IPS-NIHi7 (cell line): ENCODE results near the gene MAGT1.
"Not testable (repeated sequence)": the region's sequence is repeated elsewhere in the genome, so short reads cannot be mapped to it uniquely, and the experiment has no call there.

Source experiments
- DNase-seq: peaks from one replicate; pipeline ENCODE4 v3.0.0; 2012; ENCODE audit warnings: mixed read lengths; ENCODE audit errors: extremely low spot score

MAGT1 gene

GRCh38 chrX:77875372-77875771 is 19.9 kb downstream of the MAGT1 start:
- DNase-seq = no peak

DNA sequence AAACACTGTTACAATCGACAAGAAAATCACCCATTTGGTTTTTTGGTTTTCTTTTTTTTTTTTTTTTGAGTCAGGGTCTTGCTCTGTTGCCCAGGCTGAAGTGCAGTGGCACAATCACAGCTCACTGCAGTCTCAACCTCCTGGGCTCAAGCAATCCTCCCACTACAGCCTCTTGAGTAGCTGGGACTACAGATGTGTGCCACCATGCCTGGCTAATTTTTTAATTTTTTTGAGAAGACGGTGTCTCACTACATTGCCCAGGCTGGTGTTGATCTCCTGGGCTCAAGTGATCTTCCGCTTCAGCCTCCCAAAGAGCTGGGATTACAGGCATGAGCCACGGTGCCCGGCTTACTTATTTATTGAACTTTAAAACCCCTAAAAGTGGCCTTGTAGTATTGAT is 63.7 kb downstream of the MAGT1 start:
- not testable (repeated sequence) for DNase-seq

DNA sequence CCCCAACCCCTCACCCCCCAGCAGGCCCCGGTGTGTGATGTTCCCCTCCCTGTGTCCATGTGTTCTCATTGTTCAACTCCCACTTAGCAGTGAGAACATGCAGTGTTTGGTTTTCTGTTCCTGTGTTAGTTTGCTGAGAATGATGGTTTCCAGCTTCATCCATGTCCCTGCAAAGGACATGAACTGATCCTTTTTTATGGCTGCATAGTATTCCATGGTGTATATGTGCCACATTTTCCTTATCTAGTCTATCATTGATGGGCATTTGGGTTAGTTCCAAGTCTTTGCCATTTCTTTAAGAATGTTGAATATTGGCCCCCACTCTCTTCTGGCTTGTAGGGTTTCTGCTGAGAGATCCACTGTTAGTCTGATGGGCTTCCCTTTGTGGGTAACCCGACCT is 73.2 kb downstream of the MAGT1 start:
- DNase-seq = not testable (repeated sequence)

DNA sequence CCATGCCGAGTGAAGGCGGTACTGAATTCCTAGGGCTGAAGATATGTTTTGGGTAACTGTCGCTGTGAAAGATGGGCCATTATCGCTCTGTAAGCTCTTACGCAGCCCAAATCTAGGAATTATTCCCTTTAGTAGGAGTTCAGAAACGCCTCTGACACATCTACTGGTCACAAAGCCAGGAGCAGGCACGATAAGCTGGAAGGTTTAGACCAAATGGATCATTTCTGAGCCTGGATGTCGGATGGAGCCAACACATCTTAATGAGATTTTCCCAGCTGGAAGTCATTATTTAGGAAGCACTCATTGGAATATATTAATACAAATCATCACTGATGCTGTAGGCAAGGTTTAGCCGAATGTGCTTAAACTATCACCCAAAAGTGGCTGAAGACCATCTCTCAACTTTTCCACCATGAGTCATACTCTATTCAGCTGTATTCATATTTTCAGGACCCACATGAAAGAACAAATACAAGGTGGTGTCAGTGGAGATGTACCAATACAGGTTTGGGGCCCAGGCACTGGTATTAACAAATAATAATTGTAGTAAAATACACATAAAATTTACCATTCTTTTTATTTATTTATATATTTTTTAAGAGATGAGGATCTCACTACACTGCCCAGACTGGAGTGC is 75.0 kb downstream of the MAGT1 start:
- DNase-seq = no peak

DNA sequence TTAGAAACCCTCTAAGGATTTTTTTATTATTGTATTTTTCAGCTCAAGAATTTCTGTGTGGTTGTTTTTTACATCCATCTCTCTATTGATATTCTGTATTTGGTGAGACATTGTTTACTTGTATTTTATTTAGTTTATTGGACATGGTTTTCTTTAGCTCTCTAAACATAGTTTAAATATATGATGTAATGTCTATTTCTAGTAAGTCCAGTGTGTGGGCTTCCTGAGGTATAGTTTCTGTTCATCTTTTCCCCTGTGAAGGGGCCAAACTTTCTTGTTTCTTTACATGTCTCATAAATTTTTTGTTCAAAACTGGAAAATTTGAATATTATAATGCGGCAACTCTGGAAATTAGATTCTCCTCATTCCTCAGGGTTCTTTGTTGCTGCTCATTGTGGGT is 81.0 kb downstream of the MAGT1 start:
- no peak for DNase-seq

DNA sequence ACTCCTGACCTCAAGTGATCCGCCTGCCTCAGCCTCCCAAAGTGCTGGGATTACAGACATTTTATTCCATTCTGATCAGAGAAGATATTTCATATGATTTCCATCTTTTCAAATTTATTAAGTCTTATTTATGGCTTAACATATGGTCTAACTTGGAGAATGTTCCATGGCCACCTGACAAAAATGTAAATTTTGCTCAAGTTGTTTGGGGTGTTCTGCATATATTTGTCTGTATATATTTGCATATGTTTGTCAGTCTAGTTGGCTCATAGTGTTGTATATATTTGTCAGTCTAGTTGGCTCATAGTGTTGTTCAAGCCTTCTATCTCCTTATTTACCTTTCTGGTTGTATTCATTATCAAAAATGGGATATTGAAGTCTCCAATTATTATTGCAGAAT is 93.0 kb downstream of the MAGT1 start:
- DNase-seq = no peak

GRCh38 chrX:77795124-77795523 is 100.1 kb downstream of the MAGT1 start:
- no peak for DNase-seq

DNA sequence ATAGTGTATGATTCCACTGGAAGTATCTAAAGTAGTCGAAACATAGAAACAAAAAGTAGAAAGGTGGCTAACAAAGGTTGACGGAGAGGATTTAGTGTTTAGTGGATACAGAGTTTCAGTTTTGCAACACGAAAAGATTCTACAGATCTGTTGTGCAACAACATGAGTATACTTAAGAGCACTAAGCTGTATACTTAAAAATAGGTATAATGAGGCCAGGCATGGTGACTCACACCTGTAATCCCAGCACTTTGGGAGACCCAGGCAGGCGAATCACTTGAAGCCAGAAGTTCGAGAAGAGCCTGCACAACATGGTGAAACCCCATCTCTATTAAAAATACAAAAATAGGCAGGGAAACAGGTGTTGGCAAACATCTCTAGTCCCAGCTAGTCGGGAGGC is 101.3 kb downstream of the MAGT1 start:
- no peak for DNase-seq

GRCh38 chrX:77788050-77788449 is 107.2 kb downstream of the MAGT1 start:
- no peak for DNase-seq

DNA sequence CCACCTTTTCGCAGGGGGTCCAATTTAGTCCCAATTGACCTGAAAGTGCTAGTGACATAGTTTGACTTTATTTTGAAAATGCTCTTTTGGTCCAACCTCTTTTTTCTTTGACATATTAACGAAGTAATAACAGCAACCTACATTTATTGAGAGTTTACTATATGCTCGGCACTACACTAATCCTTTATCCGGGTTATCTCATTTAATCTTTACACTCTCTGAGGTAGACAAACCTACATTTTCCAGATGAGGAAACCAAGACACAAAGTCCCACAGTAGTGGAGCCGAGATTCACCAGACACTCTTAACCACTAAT is 108.9 kb downstream of the MAGT1 start:
- no peak for DNase-seq

DNA sequence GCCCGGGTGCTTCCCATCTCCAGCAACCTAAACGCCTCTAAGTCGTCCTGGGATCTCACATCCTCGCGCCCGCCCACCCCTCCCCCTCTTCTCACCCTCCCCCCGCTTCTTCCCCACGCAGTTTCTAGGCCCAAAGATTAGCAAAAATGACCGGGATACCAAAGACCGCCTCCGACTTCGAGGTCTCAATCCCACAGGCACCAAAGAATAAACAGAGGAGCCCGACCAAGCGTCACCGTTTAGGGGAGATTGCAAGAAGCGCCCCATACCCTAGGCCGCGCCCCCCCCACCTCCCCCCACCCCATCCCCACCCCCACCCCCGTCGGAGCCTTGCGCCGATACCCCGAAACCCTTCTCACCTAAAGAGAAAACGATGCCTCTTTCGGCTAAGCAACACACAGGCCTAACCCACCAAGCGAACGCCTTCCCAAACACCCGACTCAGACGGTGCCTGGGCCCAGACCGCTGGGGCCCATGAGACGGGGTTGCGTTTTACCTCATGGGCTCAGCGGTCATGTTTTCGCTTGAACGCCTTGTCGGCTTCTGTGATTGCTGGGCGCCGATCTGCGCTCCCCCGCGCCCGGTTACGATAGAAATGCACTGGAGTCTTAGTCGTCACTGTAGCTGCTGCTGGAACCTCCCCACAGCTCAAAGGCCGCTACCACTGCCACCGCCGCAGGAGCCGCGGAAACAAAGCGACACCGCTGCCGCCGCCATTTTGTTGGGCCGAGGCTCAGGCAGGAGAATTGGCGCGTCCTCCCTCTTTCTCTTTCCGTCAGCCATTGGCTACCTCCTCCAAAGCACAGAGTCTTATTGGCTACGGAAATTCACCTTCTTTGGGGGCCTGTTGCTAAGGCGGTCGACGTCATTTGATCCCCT is 109.5 kb downstream of the MAGT1 start, which contains the start of gene ATRX:
TSS of gene ATRX (minus strand) at position 731 of the 879 bp plus-strand sequence. CDS start at position 516, 215 bp downstream.
- peak; percentile 83 for DNase-seq

DNA sequence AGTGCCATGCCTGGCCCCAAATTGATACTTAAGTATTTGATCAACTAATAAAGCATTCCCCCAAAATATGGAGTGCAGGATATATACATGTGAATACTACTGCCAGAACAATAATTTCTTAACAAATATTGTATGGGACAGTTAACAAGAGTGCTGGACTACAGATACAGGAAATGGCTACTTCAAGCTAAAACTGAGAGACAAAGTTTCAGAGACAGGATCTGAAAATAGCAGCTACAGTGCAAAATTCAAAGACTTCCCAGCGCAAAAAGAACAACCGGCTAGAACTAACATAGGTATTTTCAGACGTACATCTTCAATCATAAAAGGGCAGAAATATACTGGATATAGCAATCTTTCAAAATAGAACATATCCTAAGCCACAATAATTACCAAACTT is 115.5 kb downstream of the MAGT1 start:
- DNase-seq = no peak

DNA sequence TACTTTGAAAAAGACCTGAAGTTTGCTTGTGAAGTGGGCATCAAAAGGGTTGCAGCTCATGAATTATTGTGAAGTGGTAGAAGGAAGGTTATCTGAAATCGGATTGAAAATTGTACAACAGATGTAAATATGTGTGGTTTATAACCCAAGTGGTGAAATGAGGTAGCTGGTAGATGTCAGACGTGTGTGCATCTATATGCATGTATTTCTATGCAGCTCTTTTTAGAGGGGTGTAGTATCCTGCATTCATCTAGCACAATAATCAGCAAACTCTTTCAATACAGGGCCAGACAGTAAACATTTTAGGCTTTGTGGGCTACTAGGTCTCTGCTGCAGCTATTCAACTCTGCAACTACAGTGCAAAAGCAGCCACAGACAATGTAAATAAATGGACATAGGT is 118.6 kb downstream of the MAGT1 start:
- no peak for DNase-seq
